Body of pancreas (tissue), 4 donors: ENCODE data around the gene IGSF3.

Source experiments
- POLR2A ChIP-seq, 3 donors: fragments of 450-650 bp; IDR thresholded peaks; one replicate each; pipeline ENCODE4 v1.6.1; 2016; ENCODE audit warnings: antibody characterized with exemption in 3 of 3, mild to moderate bottlenecking in 2 of 3
- TF ChIP-seq, protein P1 (sequence below), 7 experiments: fragments of 450-650 bp in 4 of 7; fragments of 200-600 bp in 3 of 7; sonication (generic) in 3 of 7; IDR thresholded peaks; one replicate each; pipeline ENCODE4 v1.5.1; 2016 to 2019; ENCODE audit warnings: antibody characterized with exemption in 7 of 7

DNA sequence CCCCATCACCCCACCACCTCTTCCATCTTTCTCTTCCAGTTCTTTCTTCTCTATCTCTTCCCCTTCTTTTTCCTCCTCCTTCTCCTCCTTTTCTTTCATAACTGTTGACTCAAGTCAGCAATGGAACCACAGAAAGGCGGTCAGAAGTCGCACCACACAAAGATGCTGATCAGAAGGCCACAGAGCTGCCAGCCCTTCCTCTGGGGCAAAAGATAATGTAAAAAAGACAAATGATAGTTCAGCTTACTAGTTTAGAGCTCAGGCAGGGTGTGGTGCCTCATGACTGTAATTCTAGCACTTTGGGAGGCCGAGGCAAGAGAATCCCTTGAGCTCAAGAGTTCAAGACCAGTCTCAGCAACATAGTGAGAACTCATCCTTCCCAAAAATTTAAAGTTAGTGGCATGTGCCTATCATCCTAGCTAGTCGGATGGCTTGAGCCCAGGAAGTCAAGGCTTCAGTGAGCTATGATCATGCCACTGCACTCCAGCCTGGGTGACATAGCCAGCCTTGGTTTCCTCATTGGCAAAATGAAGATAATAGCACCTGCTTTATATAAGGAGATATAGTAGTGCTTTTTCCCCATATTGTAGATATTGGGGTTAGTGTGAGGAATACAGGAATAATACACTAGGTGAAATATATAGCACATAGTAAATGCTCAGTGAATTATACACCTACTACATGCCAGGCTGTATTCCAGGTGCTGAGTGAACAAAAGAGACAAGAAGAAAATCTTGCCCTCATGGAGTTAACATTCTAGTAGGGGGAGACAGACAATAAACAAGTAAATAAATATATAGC, 12.5 kb upstream of the IGSF3 start:
- TF ChIP-seq, protein P1, sequence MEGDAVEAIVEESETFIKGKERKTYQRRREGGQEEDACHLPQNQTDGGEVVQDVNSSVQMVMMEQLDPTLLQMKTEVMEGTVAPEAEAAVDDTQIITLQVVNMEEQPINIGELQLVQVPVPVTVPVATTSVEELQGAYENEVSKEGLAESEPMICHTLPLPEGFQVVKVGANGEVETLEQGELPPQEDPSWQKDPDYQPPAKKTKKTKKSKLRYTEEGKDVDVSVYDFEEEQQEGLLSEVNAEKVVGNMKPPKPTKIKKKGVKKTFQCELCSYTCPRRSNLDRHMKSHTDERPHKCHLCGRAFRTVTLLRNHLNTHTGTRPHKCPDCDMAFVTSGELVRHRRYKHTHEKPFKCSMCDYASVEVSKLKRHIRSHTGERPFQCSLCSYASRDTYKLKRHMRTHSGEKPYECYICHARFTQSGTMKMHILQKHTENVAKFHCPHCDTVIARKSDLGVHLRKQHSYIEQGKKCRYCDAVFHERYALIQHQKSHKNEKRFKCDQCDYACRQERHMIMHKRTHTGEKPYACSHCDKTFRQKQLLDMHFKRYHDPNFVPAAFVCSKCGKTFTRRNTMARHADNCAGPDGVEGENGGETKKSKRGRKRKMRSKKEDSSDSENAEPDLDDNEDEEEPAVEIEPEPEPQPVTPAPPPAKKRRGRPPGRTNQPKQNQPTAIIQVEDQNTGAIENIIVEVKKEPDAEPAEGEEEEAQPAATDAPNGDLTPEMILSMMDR (IDR thresholded peaks at IDR 0.05), result no peak
- no peak for TF ChIP-seq POLR2A (IDR thresholded peaks at IDR 0.05)
